AG20443 (cell line): ENCODE data around the gene GNAZ.
"Not testable (repeated sequence)": the region's sequence is repeated elsewhere in the genome, so short reads cannot be mapped to it uniquely, and the experiment has no call there.

Experiments
- DNase-seq: peaks from one replicate; pipeline ENCODE4 v3.0.0; 2012; ENCODE audit warnings: low spot score, mixed read lengths

The GNAZ gene

GRCh38 chr22:23070418-23071229, at the start of gene GNAZ:
GNAZ (plus strand) TSS chr22:23070519; CDS start chr22:23095696, 25,177 bp downstream.
- no peak for DNase-seq

DNA sequence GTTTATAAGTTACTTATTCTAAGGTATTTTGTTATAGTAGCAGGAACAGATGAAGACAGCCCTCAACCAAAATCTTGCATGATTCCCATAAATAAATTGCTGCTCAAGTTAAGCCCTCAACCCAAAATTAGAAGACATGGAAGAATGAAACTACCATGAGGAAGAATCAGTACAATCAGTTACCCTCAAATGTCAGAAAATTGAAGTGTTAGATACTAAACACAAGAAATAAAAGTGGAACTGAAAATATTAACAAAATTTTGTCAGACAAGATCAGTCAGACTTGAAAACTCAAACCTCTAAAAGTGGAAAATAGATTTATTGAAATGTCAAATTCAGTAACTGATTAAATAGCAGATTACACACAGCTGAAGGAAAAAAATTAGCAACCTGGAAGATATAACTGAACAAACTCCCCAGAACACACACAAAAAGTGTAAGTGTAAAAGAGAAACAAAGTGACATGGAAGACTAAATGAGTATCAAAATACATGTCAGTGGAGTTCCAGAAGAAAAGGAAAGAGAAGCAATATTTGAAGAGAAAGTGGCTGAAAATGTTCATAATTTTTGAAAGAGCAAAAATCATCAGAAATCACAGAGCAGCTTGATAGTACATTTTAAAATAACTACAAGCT, 49.5 kb upstream of the GNAZ start:
- no peak for DNase-seq

DNA sequence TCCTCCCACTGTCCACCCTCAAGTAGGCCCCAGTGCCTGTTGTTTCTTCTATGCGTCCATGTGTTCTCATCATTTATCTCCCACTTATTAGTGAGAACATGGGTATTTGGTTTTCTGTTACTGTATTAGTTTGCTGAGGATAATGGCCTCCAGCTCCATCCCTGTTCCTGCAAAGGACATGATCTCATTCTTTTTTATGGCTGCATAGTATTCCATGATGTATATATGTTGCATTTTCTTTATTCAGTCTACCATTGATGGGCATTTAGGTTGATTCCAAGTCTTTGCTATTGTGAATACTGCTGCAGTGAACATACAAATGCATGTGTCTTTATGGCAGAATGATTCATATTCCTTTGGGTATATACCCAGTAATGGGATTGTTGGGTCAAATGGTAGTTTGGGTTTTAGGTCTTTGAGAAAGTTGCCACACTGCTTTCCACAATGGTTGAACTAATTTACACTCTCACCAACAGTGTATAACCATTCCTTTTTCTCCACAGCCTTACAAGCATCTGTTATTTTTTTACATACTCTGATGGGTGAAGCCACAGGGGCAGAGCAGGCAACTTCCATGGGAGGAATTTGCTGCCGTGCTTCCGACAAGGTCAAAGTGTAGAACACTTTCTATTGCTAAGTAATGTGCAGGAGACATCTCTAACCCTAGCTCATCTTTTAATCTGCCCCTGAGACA, 48.5 kb upstream of the GNAZ start:
- not testable (repeated sequence) for DNase-seq

- no peak for DNase-seq
These were observed 47.0 kb upstream of the GNAZ start for GRCh38 chr22:23023294-23023693.

DNA sequence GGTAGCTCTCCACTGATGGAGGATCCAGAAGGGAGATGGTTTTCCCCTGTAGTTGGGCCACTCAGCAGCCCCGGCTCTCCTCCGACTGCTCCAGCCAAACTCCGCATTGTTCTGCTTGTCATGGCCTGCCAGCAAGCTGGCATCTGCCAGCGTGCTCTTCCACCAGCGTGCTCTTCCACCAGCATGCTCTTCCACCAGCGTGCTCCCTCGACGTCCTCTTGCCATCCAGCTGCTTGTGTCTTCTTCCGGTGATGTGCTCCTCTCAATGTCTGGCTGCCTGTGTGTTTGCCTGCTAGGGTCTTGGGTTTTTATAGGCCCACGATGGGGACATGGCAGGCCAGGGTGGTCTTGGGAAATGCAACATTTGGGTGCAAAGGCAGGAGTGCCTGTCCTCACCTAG, 43.5 kb upstream of the GNAZ start:
- no peak for DNase-seq

- DNase-seq: not testable (repeated sequence)
These were observed 42.5 kb upstream of the GNAZ start for GRCh38 chr22:23027849-23028248.

DNA sequence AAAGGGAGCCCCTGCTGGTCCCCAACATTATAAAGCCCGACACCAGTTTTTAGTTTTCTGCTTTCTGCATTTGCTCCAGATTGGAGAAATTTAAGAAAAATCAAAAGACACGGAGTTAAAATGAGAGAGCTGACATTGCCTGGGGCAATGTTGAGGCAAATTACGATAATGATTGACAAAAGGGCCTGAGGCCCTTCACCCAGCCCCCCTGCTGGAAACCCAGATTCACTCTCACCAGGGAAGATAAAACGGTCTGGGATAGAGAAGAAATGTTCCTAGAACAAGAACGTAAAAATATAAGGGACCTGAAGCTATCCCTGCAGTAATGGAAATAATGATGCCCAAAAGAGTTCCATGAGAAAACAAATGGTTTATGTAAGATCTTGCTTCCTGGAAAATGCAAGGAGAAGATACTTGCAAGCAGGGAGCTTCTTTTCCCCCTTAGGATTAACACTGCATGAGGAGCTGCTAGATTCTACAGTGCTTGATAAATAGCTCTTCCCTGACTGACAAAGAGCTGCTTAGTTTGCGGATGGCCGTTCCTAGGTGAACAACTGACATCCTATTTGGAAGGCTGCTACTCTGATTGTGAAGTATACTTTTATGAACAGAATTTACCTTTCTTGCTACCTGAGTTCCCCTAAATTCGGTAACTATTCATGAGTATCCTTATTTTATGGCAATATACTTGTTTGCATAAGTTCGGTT, 40.6 kb upstream of the GNAZ start:
- DNase-seq: no peak

GRCh38 chr22:23031381-23031780, 38.9 kb upstream of the GNAZ start:
- DNase-seq: no peak

GRCh38 chr22:23031786-23032185, 38.5 kb upstream of the GNAZ start:
- no peak for DNase-seq

GRCh38 chr22:23032658-23033057, 37.7 kb upstream of the GNAZ start:
- DNase-seq: no peak

GRCh38 chr22:23033116-23033905, 37.0 kb upstream of the GNAZ start:
- no peak for DNase-seq

- DNase-seq: no peak
These were observed 35.4 kb upstream of the GNAZ start for GRCh38 chr22:23034621-23035556.

GRCh38 chr22:23035557-23036277, 34.6 kb upstream of the GNAZ start:
- no peak for DNase-seq

DNA sequence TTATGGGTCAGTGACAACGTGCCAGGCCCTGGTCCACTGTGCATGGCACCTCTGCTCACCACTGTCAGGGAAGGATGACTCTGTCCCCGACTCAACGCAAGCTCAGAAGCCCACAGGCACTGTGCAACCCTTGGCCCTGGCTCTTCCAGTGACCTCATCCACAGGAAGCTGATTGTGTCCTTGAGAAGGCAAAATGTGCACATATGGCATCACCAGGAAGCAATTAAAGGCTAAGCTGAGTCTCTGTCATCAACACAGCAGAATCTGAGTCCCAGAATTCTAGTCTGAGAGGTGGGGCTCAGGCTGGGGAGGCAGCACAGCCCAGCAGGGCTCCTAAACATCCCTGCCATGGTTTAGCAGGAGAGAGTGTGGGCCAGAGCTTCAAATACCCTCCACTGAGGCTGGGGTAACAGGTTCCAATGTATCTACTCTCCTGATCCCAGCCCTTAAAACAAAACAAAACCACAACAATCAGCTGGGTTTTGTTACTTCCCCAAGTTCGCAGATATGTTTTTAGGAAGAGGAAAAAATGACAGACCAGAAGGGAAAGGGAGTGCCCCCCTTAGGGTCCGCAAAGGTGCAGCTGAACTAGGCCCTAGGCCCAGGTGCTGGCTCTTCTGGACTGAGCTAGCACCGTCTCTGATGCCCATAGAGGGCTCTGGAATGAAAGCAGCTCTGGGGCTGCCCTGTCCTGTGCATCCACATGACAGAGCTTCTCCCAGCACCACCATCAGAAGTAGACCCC, 33.5 kb upstream of the GNAZ start:
- DNase-seq: peak; percentile 72

DNA sequence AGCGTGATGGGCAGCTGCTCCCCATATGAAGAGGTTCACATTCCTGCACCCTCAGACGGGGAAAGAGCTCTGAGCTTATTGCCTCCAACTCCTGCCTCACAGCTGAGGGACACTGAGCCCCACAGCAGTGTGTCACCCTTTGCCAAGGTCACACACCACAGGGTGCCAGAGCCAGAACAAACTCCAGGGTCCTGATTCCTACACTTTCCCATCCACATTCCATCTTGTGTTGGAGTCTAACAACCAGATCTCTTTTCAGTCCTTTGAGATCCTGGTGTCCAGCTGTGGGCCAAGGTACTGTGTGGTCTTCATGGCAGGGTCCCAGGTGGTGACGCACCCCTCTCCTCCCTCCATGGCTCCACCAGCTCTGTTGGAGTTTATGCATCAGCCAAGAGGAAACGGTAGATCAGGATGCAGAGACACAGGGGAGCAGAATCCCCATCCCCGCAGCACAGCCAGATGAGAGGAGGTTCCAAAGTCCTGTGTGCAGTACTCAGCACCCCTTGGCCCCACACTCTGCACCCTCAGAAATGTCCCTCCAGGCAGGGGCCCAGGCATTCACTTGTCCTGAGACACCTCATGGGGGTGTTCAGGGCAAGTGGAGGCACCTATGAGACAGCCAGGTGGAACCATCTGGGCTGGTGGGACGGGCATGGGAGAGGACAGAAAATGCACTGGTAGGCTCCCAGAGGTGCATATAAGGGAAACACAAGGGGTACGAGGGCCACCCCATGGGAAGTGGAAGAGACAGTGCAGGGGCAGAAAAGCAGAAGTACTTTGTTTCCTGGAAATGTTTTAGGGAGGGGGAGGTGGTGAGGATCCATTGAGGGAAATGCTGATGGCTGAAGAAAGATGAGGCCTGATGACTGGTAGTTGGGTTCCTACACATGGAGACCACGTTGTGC, 32.6 kb upstream of the GNAZ start:
- DNase-seq: no peak

DNA sequence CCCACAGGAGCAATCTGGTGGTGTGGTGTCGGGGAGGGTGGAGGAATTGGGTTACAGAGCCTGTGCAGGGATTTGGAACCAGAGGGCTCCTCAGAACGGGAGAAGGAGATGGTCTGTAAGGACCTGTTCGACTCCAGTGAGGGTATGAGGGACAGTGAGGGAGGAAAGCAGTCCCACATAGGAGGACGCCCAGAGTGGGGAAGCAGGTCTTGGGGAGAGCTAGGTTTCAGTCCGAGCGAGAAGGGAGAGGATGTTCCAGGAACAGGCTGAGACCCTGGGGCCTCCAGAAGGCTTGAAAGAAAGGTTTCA, 32.0 kb upstream of the GNAZ start:
- no peak for DNase-seq

DNA sequence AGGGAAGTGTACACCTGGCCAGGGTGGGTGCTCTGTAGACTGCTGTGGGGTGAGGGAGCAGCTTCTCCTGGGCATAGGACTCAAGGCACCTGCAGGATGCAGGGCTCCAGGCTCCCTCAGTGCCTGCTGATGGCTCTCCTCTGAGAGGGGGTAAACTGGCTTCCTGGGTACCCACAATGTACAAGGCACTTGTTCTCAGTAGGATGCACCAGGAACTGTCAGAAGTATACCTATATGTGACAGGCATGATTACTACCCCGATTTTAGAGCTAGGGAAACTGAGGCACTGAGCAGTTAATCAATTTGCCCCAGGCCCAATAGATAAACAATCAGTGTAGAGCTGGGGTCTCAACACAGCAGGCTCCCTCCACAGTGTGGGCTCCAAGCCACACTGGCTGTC, 31.4 kb upstream of the GNAZ start:
- no peak for DNase-seq

GRCh38 chr22:23042179-23042578, 28.1 kb upstream of the GNAZ start:
- no peak for DNase-seq
